Left lung (tissue), 10 donors: ENCODE measurements around the gene ALK. TPM values are rescaled to one million over a fixed set of nuclear protein-coding genes. Genes with fewer than 3 reads are reported as not detected.

Experiments used
- ATAC-seq: fragments of 200-7000 bp; cut with Tn5 transposase; one replicate; pipeline ENCODE4 v1.9.1; 2020; ENCODE audit warnings: moderate library complexity
- DNase-seq, 4 donors: peaks; one replicate each; pipeline ENCODE4 v3.0.0-alpha.2; 2013 to 2020
- H3K27ac ChIP-seq, 2 donors: fragments of 200-600 bp; sonication (generic) in 1 of 2; one replicate each; pipeline versions ENCODE4 v1.5.0 to v1.8.0; 2020 to 2021
- H3K27me3 ChIP-seq, 2 donors: fragments of 200-600 bp; sonication (generic) in 1 of 2; one replicate each; pipeline versions ENCODE4 v1.5.0 to v1.8.0; 2020 to 2021
- H3K36me3 ChIP-seq, 2 donors: fragments of 200-600 bp; sonication (generic) in 1 of 2; one replicate each; pipeline versions ENCODE4 v1.5.0 to v1.8.0; 2020 to 2021
- H3K4me1 ChIP-seq, 2 donors: fragments of 200-600 bp; one replicate each; pipeline ENCODE4 v1.8.0; 2021
- H3K4me3 ChIP-seq, 2 donors: fragments of 200-600 bp; sonication (generic) in 1 of 2; one replicate each; pipeline versions ENCODE4 v1.5.0 to v1.8.0; 2020 to 2021; ENCODE audit warnings: mild to moderate bottlenecking in 1 of 2
- H3K9me3 ChIP-seq, 2 donors: fragments of 200-600 bp; sonication (generic) in 1 of 2; one replicate each; pipeline versions ENCODE4 v1.5.0 to v1.8.0; 2020 to 2021
- CTCF ChIP-seq, 2 donors: fragments of 200-600 bp; sonication (generic) in 1 of 2; IDR thresholded peaks; one replicate each; pipeline versions ENCODE4 v1.5.0 to v1.8.0; 2021; ENCODE audit warnings: antibody characterized with exemption in 2 of 2
- intact Hi-C, 2 donors: fragments of 100-400 bp; cut with DNase I; formaldehyde crosslinking; loops; one replicate each; pipeline versions ENCODE4 v1.11.2 to v1.14.2; 2022
- polyA plus RNA-seq, 6 donors: library from polyadenylated mRNA; unstranded; fragments of 120-200 nt; gene quantifications; one replicate each; pipeline ENCODE4 v1.2.1, GENCODE V29; 2013; ENCODE audit not compliant: insufficient read length in 6 of 6
- total RNA-seq, 2 donors: library from RNA; stranded (reverse); fragmentation: NEBNext Ultra II Directional; extraction: Animal tissue kit (Norgen Biotek cat#: 25700); gene quantifications; one replicate each; pipeline ENCODE4 v1.2.1, GENCODE V29; 2021
- donor health status: DM: no; HTN: yes; CAD: no.
- donor health status: DM: no; HTN: no; CAD: no.

The ALK gene
- total and polyA plus RNA-seq, 8 donors: 0.06 to 0.70 (median 0.12) TPM; not detected in 2

GRCh38 chr2:29879456-29879855 lies 41.9 kb downstream of the ALK start:
- ATAC-seq: no peak

DNA sequence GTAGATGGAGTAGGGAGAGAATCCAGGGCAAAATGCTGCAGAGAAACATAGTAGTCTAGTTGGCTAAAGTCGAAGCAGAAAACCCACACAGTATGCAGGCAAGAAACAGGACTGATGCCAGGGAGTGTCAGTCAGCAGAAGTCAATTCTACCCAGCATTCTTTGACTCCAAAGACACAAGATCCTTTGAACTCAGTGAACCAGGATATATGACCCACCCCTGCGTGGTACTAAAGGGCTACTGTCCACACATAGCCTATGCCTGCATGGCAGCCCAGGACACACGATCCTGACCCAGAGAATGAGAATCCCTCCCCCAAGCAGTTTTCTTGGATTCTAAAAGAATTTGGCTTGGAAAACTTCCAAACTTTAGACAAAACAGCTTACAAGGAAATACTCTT lies 42.5 kb downstream of the ALK start:
- no peak for TF ChIP-seq CTCF (IDR thresholded peaks at IDR 0.05)
- Histone ChIP-seq H3K4me1 (no peaks in the 10 kb centered on the region), H3K27me3 (no peaks in the 10 kb centered on the region), H3K9me3 (peaks cover 0 to 3% of the 10 kb centered on the region in 2 donors), H3K4me3 (no peak overlapping the region), H3K36me3 (no peaks in the 10 kb centered on the region), H3K27ac (no peak overlapping the region)
- DNase-seq: no peak
- ATAC-seq: peak; percentile 78
- intact Hi-C loops: no loop called here

More at GRCh38 chr2:29879456-29879855, 41.9 kb downstream of the ALK start:
- no peak overlapping the region for H3K4me3 ChIP-seq
- TF ChIP-seq CTCF (IDR thresholded peaks at IDR 0.05): no peak
- H3K9me3 ChIP-seq: peaks cover 0 to 7% of the 10 kb centered on the region in 2 donors
- no peak for DNase-seq
- H3K36me3 ChIP-seq: no peaks in the 10 kb centered on the region
- no peak overlapping the region for H3K27ac ChIP-seq
- H3K4me1 ChIP-seq: no peaks in the 10 kb centered on the region
- intact Hi-C loops: no loop called here
- no peaks in the 10 kb centered on the region for H3K27me3 ChIP-seq

DNA sequence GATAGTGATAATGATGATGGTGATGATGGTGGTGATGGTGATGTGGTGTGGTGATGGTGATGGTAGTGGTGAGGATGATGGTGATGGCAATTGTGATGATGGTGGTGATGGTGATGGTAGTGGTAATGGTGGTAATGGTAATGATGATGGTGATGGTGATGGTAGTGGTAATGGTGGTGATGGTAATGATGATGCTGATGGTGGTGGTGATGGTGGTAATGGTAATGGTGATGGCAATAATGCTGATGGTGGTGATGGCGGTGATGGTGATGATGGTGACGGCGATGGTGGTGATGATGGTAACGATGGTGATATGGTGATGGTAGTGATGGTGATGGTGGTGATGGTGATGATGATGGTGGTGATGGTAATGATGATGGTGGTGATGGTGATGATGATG lies 45.0 kb downstream of the ALK start:
- DNase-seq (no peak), ATAC-seq (no peak)
- Histone ChIP-seq H3K4me3 (no peak overlapping the region), H3K4me1 (no peaks in the 10 kb centered on the region), H3K27me3 (peaks cover 0 to 8% of the 10 kb centered on the region in 2 donors), H3K36me3 (no peaks in the 10 kb centered on the region), H3K9me3 (peaks cover 0 to 3% of the 10 kb centered on the region in 2 donors), H3K27ac (no peak overlapping the region)
- intact Hi-C loops: no loop called here
- no peak for TF ChIP-seq CTCF (IDR thresholded peaks at IDR 0.05)

DNA sequence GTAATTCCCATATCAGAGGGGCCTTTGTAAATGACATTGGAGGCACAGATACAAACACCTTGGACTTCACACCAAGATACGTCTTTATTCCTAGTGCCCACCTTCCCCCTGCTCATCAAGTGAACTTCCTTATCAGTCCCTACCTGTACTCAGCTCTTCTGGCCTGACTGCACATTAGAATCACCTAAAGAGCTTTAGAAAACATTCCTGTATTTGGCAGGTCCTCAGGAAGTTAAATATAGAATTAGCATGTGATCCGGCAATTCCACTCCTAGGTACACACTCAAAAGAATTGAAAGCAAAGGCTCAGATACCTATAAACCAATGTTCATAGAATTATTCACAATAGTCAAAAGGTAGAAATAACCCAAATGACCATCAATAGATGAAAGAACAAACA lies 46.6 kb downstream of the ALK start:
- H3K27me3 ChIP-seq: peaks cover 0 to 8% of the 10 kb centered on the region in 2 donors
- no peak for TF ChIP-seq CTCF (IDR thresholded peaks at IDR 0.05)
- H3K4me3 ChIP-seq: no peak overlapping the region
- peak; percentile 84 for ATAC-seq
- H3K9me3 ChIP-seq: peaks cover 0 to 3% of the 10 kb centered on the region in 2 donors
- peak in 1 of 4 donors; percentile 24 for DNase-seq
- H3K27ac ChIP-seq: no peak overlapping the region
- no peaks in the 10 kb centered on the region for H3K4me1 ChIP-seq
- intact Hi-C loops: no loop called here
- H3K36me3 ChIP-seq: no peaks in the 10 kb centered on the region

DNA sequence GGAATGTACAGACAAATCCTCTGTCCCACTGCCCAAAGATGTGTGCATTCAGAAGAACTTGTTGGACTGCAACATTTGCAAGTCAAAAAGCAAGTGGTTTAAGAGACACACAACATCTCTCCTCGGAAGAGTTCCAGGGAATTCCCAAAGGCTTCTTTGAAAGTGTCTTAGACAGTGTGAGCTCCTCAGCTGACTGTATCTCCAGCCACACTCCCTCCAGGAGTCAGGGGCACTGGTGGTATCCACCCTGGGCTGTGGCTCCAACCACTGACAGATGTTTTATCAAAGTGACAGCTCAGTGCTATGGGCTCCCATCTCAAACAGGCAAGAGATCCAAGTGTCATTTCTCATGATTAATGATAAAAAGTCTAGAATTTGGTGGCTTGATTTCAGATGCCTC lies 48.5 kb downstream of the ALK start:
- no peak for DNase-seq
- TF ChIP-seq CTCF (IDR thresholded peaks at IDR 0.05): no peak
- Histone ChIP-seq H3K27me3 (peaks cover 0 to 8% of the 10 kb centered on the region in 2 donors), H3K36me3 (no peaks in the 10 kb centered on the region), H3K4me3 (no peak overlapping the region), H3K9me3 (peaks cover 0 to 3% of the 10 kb centered on the region in 2 donors), H3K27ac (no peak overlapping the region), H3K4me1 (no peaks in the 10 kb centered on the region)
- no peak for ATAC-seq
- intact Hi-C loops: no loop called here
